Right ventricle myocardium superior (tissue), 1 donor: Measurements from ENCODE around the gene SEPTIN12. TPM values are rescaled to one million over a fixed set of nuclear protein-coding genes. Genes with fewer than 3 reads are reported as not detected.
A peak's percentile ranks its signal among the peaks of the same experiment; 100 is the strongest.
"Not testable (repeated sequence)": the region's sequence is repeated elsewhere in the genome, so short reads cannot be mapped to it uniquely, and the experiment has no call there.

Experiments
- ATAC-seq: fragments of 200-7000 bp; cut with Tn5 transposase; one replicate; pipeline ENCODE4 v1.9.1; 2020; ENCODE audit warnings: mild to moderate bottlenecking; ENCODE audit not compliant: poor library complexity
- DNase-seq: peaks from one replicate; pipeline ENCODE4 v3.0.0-alpha.2; 2020
- intact Hi-C: fragments of 100-400 bp; cut with DNase I; formaldehyde crosslinking; loops from one replicate; pipeline ENCODE4 v1.11.2; 2022
- total RNA-seq: library from RNA; stranded (reverse); fragmentation: NEBNext Ultra II Directional; extraction: Animal tissue kit (Norgen Biotek cat#: 25700); gene quantifications from one replicate; pipeline ENCODE4 v1.2.1, GENCODE V29; 2021
- donor health status: DM: no; HTN: yes; CAD: no; lungs with severe emphysema.

Gene SEPTIN12
- total RNA-seq, 1 donor from 2014 or later, result not detected

- DNase-seq (no peak), ATAC-seq (no peak)
- intact Hi-C loops, result no loop called here
These were observed 42.9 kb downstream of the SEPTIN12 start for GRCh38 chr16:4745274-4745569.

- intact Hi-C loops, result no loop called here
- no peak for ATAC-seq
- no peak for DNase-seq
These were observed 43.4 kb downstream of the SEPTIN12 start for GRCh38 chr16:4744555-4745273.

- ATAC-seq, result peak; percentile 13
- intact Hi-C loops, result no loop called here
- no peak for DNase-seq
These were observed 44.8 kb downstream of the SEPTIN12 start for GRCh38 chr16:4743226-4743878.

- DNase-seq, ATAC-seq: not testable (repeated sequence)
- intact Hi-C loops, result loop anchor here (10.0 kb wide), 1 partner anchor 216 kb away; the partner anchor contains the start of gene SEC14L5
These were observed 49.8 kb downstream of the SEPTIN12 start for GRCh38 chr16:4738370-4738769.

GRCh38 chr16:4737545-4737944 is 50.6 kb downstream of the SEPTIN12 start:
- ATAC-seq (no peak), DNase-seq (no peak)
- intact Hi-C loops, result loop anchor here (10.0 kb wide), 1 partner anchor 217 kb away; the partner anchor contains the start of gene SEC14L5

- no peak for DNase-seq
- ATAC-seq, result no peak
- intact Hi-C loops, result loop anchor here (10.0 kb wide), 1 partner anchor 218 kb away; the partner anchor contains the start of gene SEC14L5
These were observed 51.6 kb downstream of the SEPTIN12 start for GRCh38 chr16:4736546-4736945.

GRCh38 chr16:4734730-4735535 is 53.2 kb downstream of the SEPTIN12 start:
- ATAC-seq, result peak; percentile 90
- intact Hi-C loops, result loop anchor here (10.0 kb wide), 1 partner anchor 220 kb away; the partner anchor contains the start of gene SEC14L5

GRCh38 chr16:4734063-4734729 is 53.9 kb downstream of the SEPTIN12 start, which contains the start of the genes ANKS3 and DNAAF8:
TSS of gene ANKS3 (minus strand) at chr16:4734271. CDS start at chr16:4730149, 4,122 bp downstream.
TSS of gene DNAAF8 (plus strand) at chr16:4734537. CDS start at chr16:4736515, 1,978 bp downstream.
- ATAC-seq (peak; percentile 98), DNase-seq (peak; percentile 97)
- intact Hi-C loops, result loop anchor here (10.0 kb wide), 1 partner anchor 221 kb away; the partner anchor contains the start of gene SEC14L5

More at GRCh38 chr16:4734730-4735535, 53.2 kb downstream of the SEPTIN12 start:
- peak; percentile 93 for DNase-seq

GRCh38 chr16:4733747-4734062 is 54.4 kb downstream of the SEPTIN12 start:
- intact Hi-C loops, result loop anchor here (10.0 kb wide), 1 partner anchor 221 kb away; the partner anchor contains the start of gene SEC14L5
- ATAC-seq (no peak), DNase-seq (no peak)

- no peak for ATAC-seq
- no peak for DNase-seq
- intact Hi-C loops, result loop anchor here (10.0 kb wide), 1 partner anchor 222 kb away; the partner anchor contains the start of gene SEC14L5
These were observed 54.9 kb downstream of the SEPTIN12 start for GRCh38 chr16:4733211-4733742.

GRCh38 chr16:4729876-4730275 is 58.3 kb downstream of the SEPTIN12 start:
- intact Hi-C loops, result loop anchor here (10.0 kb wide), 1 partner anchor 225 kb away; the partner anchor contains the start of gene SEC14L5
- no peak for DNase-seq
- no peak for ATAC-seq

- ATAC-seq (no peak), DNase-seq (no peak)
- intact Hi-C loops, result no loop called here
These were observed 59.5 kb downstream of the SEPTIN12 start for GRCh38 chr16:4728676-4729075.

Other genes with a start within 250 kb of the SEPTIN12 start
- 45.2 TPM for gene CDIP1, start 249.6 kb downstream of the SEPTIN12 start, total RNA-seq
- 0.11 TPM for gene C16orf96, start 232.0 kb downstream of the SEPTIN12 start, total RNA-seq
- gene UBALD1, start 173.5 kb downstream of the SEPTIN12 start, total RNA-seq, result 27.5 TPM
- gene MGRN1, start 163.5 kb downstream of the SEPTIN12 start, total RNA-seq, result 27.9 TPM
- gene NUDT16L1, start 94.8 kb downstream of the SEPTIN12 start, total RNA-seq, result 52.8 TPM
- gene ANKS3, start 54.1 kb downstream of the SEPTIN12 start, total RNA-seq, result 9.1 TPM
- 1.2 TPM for gene DNAAF8, start 53.8 kb downstream of the SEPTIN12 start, total RNA-seq
- 4.8 TPM for gene ZNF500, start 21.2 kb downstream of the SEPTIN12 start, total RNA-seq
- not detected for gene SMIM22, start 7.0 kb upstream of the SEPTIN12 start, total RNA-seq
- gene ROGDI, start 14.3 kb upstream of the SEPTIN12 start, total RNA-seq, result 110 TPM
- 93.3 TPM for gene GLYR1, start 58.9 kb upstream of the SEPTIN12 start, total RNA-seq
- gene UBN1, start 59.1 kb upstream of the SEPTIN12 start, total RNA-seq, result 42.1 TPM
- 14.9 TPM for gene PPL, start 148.8 kb upstream of the SEPTIN12 start, total RNA-seq
- gene SEC14L5, start 170.0 kb upstream of the SEPTIN12 start, total RNA-seq, result 26.2 TPM
- 7.1 TPM for gene NAGPA, start 245.6 kb upstream of the SEPTIN12 start, total RNA-seq